K562 (cell line): ENCODE results near the gene TTC13. TPM values are rescaled to one million over a fixed set of nuclear protein-coding genes. Genes with fewer than 3 reads are reported as not detected.

Source experiments
- ATAC-seq: fragments of 200-7000 bp; cut with Tn5 transposase; 3 replicates; pipeline ENCODE4 v1.9.1; 2020; ENCODE audit warnings: moderate library complexity
- BruUV-seq: library from RNA; stranded (reverse); fragments of 400-500 nt; replicated peaks from 2 replicates; lab custom pipeline; 2021; lab: Mats Ljungman, UMichigan
- CTCF ChIA-PET: fragments of 300-600 bp; formaldehyde crosslinking; extraction: SDS; loops from one replicate; lab custom pipeline; 2021; ENCODE audit warnings: low intra/inter-chr PET ratio; lab: Yijun Ruan, JAX
- POLR2A ChIA-PET: fragments of 300-600, 350-650 bp; sonication (Branson Sonifier 250); formaldehyde crosslinking; extraction: SDS; loops from one replicate; lab custom pipeline; 2021; ENCODE audit warnings: antibody characterized with exemption, inconsistent platforms; lab: Yijun Ruan, JAX
- DNase-seq, 4 experiments: peaks; one replicate each; pipeline versions ENCODE4 v3.0.0 to v3.0.0-alpha.2; 2011 to 2018; ENCODE audit warnings: low spot score in 3 of 4, mixed read lengths in 3 of 4; ENCODE audit errors: extremely low read depth in 1 of 4
- FAIRE-seq: peaks from 2 replicates; lab custom pipeline; 2011; peaks lifted over from hg19 to GRCh38; lab: Jason Lieb, UNC
- H2AFZ ChIP-seq: 2 replicates; pipeline ENCODE4 v1.6.0; 2011; ENCODE audit warnings: low read depth, low read length, control low read depth, inconsistent platforms
- H3K27ac ChIP-seq: fragments of 200-600 bp; 3 replicates; pipeline ENCODE4 v1.8.0; 2011; ENCODE audit warnings: low read depth, mild to moderate bottlenecking, control low read depth, inconsistent platforms, low read length, moderate library complexity, mixed read lengths; ENCODE audit errors: extremely low read depth
- H3K27me3 ChIP-seq, 2 experiments: fragments of 300-600 bp in 1 of 2; 2 replicates in 1 of 2; 3 replicates in 1 of 2; pipeline versions ENCODE4 v1.6.0 to v1.8.0; 2011; ENCODE audit warnings: inconsistent platforms in 2 of 2, low read length in 2 of 2, mild to moderate bottlenecking in 1 of 2, mixed read lengths in 1 of 2, moderate library complexity in 1 of 2; ENCODE audit not compliant: control insufficient read depth in 2 of 2, insufficient read depth in 2 of 2
- H3K36me3 ChIP-seq: fragments of 300-600 bp; 3 replicates; pipeline ENCODE4 v1.8.0; 2011; ENCODE audit warnings: mild to moderate bottlenecking, low read length, inconsistent platforms; ENCODE audit not compliant: control insufficient read depth, insufficient read depth
- H3K4me1 ChIP-seq, 2 experiments: fragments of 200-600 bp in 1 of 2; replicated peaks in 1 of 2; 2 replicates in 1 of 2; 3 replicates in 1 of 2; pipeline versions ENCODE4 v1.5.1 to v1.8.0; 2011; ENCODE audit warnings: inconsistent platforms in 2 of 2, low read length in 2 of 2, mild to moderate bottlenecking in 1 of 2, mixed read lengths in 1 of 2, moderate library complexity in 1 of 2; ENCODE audit not compliant: control insufficient read depth in 2 of 2, insufficient read depth in 2 of 2
- H3K4me2 ChIP-seq: 2 replicates; pipeline ENCODE4 v1.6.1; 2011; ENCODE audit warnings: low read length, control low read depth, inconsistent platforms, mixed read lengths; ENCODE audit not compliant: insufficient read depth
- H3K4me3 ChIP-seq: fragments of 200-600 bp; sonication (generic), shearing (Covaris generic); 2 replicates; pipeline ENCODE4 v1.5.1; 2016; ENCODE audit warnings: control low read depth, inconsistent platforms
- H3K79me2 ChIP-seq: fragments of 200-600 bp; 3 replicates; pipeline ENCODE4 v1.8.0; 2011; ENCODE audit warnings: low read length, inconsistent platforms; ENCODE audit not compliant: control insufficient read depth, insufficient read depth
- H3K9ac ChIP-seq, 2 experiments: 2 replicates each; pipeline versions ENCODE4 v1.6.0 to v1.6.1; 2011; ENCODE audit warnings: low read depth in 2 of 2, low read length in 2 of 2, control low read depth in 1 of 2, inconsistent platforms in 1 of 2, mild to moderate bottlenecking in 1 of 2, mixed read lengths in 1 of 2; ENCODE audit not compliant: insufficient read depth in 1 of 2
- H3K9me1 ChIP-seq: one replicate; pipeline ENCODE4 v1.6.0; 2011; ENCODE audit warnings: inconsistent platforms, mild to moderate bottlenecking, low read length, moderate library complexity; ENCODE audit not compliant: control insufficient read depth, insufficient read depth
- H3K9me3 ChIP-seq: replicated peaks from 2 replicates; pipeline ENCODE4 v1.5.1; 2011; ENCODE audit warnings: low read depth, low read length, inconsistent platforms; ENCODE audit not compliant: control insufficient read depth, insufficient read depth
- H4K20me1 ChIP-seq: replicated peaks from 2 replicates; pipeline ENCODE4 v1.6.1; 2011; ENCODE audit warnings: low read length, inconsistent platforms, mixed read lengths; ENCODE audit not compliant: control insufficient read depth, insufficient read depth
- ADNP ChIP-seq: fragments of 200-800 bp; sonication (Bioruptor generic); IDR thresholded peaks from 2 replicates; pipeline ENCODE4 v1.6.1; 2016; ENCODE audit warnings: missing genetic modification characterization, missing compliant biosample characterization
- SPI1 ChIP-seq: IDR thresholded peaks from 2 replicates; pipeline ENCODE4 v1.6.1; 2011; ENCODE audit warnings: low read depth, low read length, control low read depth, borderline replicate concordance
- ZNF668 ChIP-seq: fragments of 250-450 bp; sonication (Bioruptor Pico); IDR thresholded peaks from 2 replicates; pipeline ENCODE4 v1.8.0; 2022; ENCODE audit warnings: mild to moderate bottlenecking, inconsistent platforms
- WGBS: fragments of 100-300 bp; shearing (Covaris generic); methylation state at CpG from one replicate; pipeline ENCODE4 v1.1.6; 2016; ENCODE audit warnings: low coverage, mixed read lengths; ENCODE audit not compliant: insufficient coverage; ENCODE audit errors: missing lambda C conversion rate; 5-methylcytosine and 5-hydroxymethylcytosine counted together
- in situ Hi-C: fragments of 300-500 bp; cut with MboI; formaldehyde crosslinking; loops from 4 replicates; pipeline ENCODE4 v1.15.0; 2018; ENCODE audit warnings: inconsistent platforms, mixed read lengths
- intact Hi-C: fragments of 100-400 bp; cut with micrococcal nuclease; formaldehyde crosslinking; loops from 2 replicates; pipeline ENCODE4 v1.14.2; 2022
- polyA plus RNA-seq, 8 experiments: library from polyadenylated mRNA; depleted of rRNA in 4 of 8; stranded (reverse) in 5 of 8; unstranded in 3 of 8; fragments of >200 nt; fragmentation: Nextera tagmentation in 2 of 8; fragmentation: Illumina TruSeq in 1 of 8; extraction: Ambion mirVana in 2 of 8; extraction: Trizol in 1 of 8; gene quantifications; 2 replicates each; pipeline versions ENCODE4 v1.2.1 to v1.2.3, GENCODE V29; 2011 to 2014; ENCODE audit warnings: inconsistent platforms in 1 of 8, missing spikeins in 1 of 8
- total RNA-seq, 7 experiments: library from RNA; depleted of rRNA in 6 of 7; stranded (reverse); fragments of >200 nt in 6 of 7; fragmentation: Illumina TruSeq in 2 of 7; extraction: Trizol in 2 of 7; gene quantifications; 2 replicates each; pipeline versions ENCODE4 v1.2.1 to v1.2.3, GENCODE V29; 2011 to 2021; ENCODE audit warnings: low replicate concordance in 1 of 7
- TF ChIP-seq, protein P1 (sequence below): sonication (generic); formaldehyde crosslinking; IDR thresholded peaks from 2 replicates; pipeline ENCODE4 v1.8.1; 2023; ENCODE audit warnings: mild to moderate bottlenecking, missing genetic modification reagents

The TTC13 gene
- total and polyA plus RNA-seq, 9 of the 15 experiments (the other 6 are each of a cell fraction or from before 2014, with no cell fraction given), result 1.7 to 13.8 (median 9.6) TPM

DNA sequence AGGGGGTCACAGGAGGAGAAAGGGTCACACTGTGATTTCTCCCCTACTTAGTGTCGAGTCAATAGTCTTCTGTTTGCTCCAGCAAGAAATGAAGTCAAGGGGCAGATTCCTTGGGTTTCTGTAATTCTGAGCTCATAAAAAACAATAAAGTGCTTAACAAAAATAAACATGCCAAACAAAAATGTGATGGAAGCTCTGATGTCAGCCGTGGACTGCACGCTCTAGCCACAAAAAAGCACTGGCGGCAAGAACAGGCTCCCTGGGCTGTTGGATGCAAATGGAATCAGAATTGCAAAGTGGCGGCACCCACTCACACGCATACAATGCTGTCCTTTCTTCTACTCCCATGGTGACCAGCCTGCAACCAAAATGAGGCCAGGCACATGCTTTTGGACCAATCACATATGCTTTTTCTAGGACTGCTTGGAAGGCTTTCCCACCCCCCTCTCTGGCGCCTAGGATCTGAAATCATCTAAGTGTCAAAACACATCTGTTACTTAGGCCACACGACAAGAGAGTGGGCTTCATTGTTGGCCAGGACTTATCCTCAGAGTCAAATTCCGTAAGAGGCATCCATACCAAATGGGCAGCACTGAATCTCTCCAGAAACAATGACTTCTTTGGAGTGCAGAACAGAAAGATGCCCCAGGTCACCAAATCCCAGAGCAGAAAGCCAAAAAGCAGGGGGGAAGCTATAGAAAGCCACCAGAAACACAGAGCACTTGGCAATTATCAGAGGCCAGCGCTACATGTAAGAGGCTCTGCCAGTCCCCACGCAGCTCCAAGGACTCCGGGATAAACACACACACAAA lies 119.5 kb downstream of the TTC13 start (continued):
- TF ChIP-seq, protein P1, sequence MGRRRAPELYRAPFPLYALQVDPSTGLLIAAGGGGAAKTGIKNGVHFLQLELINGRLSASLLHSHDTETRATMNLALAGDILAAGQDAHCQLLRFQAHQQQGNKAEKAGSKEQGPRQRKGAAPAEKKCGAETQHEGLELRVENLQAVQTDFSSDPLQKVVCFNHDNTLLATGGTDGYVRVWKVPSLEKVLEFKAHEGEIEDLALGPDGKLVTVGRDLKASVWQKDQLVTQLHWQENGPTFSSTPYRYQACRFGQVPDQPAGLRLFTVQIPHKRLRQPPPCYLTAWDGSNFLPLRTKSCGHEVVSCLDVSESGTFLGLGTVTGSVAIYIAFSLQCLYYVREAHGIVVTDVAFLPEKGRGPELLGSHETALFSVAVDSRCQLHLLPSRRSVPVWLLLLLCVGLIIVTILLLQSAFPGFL (CRISPR knock-in tag), result no peak
- TF ChIP-seq ZNF668, result no peak

DNA sequence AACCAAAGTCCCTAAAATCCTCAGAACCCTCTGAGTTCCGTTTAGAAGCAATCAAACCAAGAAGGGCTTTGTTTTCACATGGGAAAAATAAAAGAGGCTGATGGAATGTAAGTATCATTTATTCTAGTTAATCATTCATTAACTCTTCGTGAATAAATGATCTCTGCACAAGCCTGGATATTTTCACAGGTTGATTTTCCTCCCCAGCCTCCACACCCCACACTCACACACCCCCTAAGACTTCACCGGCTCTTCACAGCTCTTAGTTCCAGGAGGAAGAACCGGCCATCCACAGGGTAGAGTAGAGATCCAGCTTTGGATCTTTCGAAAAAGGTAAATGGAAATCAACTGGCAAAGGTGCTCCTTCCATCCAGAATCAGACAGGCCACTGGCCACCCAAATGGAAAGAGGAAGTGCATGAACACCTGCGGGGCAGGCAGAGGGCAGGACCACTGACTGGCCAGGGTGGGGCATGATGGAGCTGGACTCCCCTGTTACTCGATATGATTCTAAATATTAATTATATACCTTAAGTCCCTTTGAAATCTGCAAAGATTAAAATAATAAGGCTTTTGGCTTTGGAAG lies 120.3 kb downstream of the TTC13 start:
- Histone ChIP-seq H3K9me1 (peaks cover 3% of the 10 kb centered on the region), H2AFZ (no peak overlapping the region), H3K4me3 (no peak overlapping the region), H3K4me2 (no peak overlapping the region), H4K20me1 (no peaks in the 10 kb centered on the region), H3K36me3 (no peaks in the 10 kb centered on the region; the same call in 2 of the 3 replicates), H3K9ac (no peak overlapping the region), H3K9me3 (no peaks in the 10 kb centered on the region), H3K27me3 (no peaks in the 10 kb centered on the region), H3K4me1 (peaks cover 5 to 12% of the 10 kb centered on the region in 2 experiments; a peak in 3 of 5 replicates), H3K79me2 (no peaks in the 10 kb centered on the region), H3K27ac (no peak overlapping the region)
- TF ChIP-seq SPI1, result peak; percentile 96
- TF ChIP-seq ADNP (tag), result no peak
- in situ Hi-C loops (no loop called here), intact Hi-C loops (no loop called here)
- no TSS peak for BruUV-seq
- FAIRE-seq (no peak), DNase-seq (no peak), ATAC-seq (no peak)
- ChIA-PET CTCF (no interaction called here), POLR2A (interaction anchor here (0.6 to 1.6 kb wide), 4 partner anchors 9 to 18 kb away, joined by 3 to 5 read pairs (median 3); no protein-coding TSS in a partner anchor)
- 33% methylated on average over 7 of the region's 7 CpGs for WGBS
